CD4-positive, alpha-beta T cell treated with Interleukin-12 subunit alpha and Interleukin-12 subunit beta, for 1 hour (primary cell): ENCODE results near the gene TMC1.
A peak's percentile ranks its signal among the peaks of the same experiment; 100 is the strongest.

Experiments
- DNase-seq: peaks from one replicate; pipeline ENCODE4 v3.0.0-alpha.2; 2020

Gene TMC1

GRCh38 chr9:72576087-72576486 lies 54.7 kb downstream of the TMC1 start:
- no peak for DNase-seq

- DNase-seq, result no peak
Measured at GRCh38 chr9:72577212-72577753, 55.9 kb downstream of the TMC1 start.

- DNase-seq, result no peak
Measured at GRCh38 chr9:72579190-72579589, 57.8 kb downstream of the TMC1 start.

GRCh38 chr9:72579880-72580550 lies 58.6 kb downstream of the TMC1 start:
- no peak for DNase-seq

- DNase-seq, result no peak
Measured at GRCh38 chr9:72581694-72582093, 60.3 kb downstream of the TMC1 start.

- DNase-seq, result no peak
Measured at GRCh38 chr9:72583370-72583769, 62.0 kb downstream of the TMC1 start.

GRCh38 chr9:72586388-72587130 lies 65.2 kb downstream of the TMC1 start:
- peak; percentile 41 for DNase-seq

GRCh38 chr9:72588336-72588735 lies 66.9 kb downstream of the TMC1 start:
- no peak for DNase-seq

GRCh38 chr9:72589667-72590521 lies 68.5 kb downstream of the TMC1 start:
- no peak for DNase-seq

GRCh38 chr9:72590824-72591223 lies 69.4 kb downstream of the TMC1 start:
- DNase-seq, result no peak

GRCh38 chr9:72592502-72593403 lies 71.3 kb downstream of the TMC1 start:
- DNase-seq, result peak; percentile 58

GRCh38 chr9:72596451-72597180 lies 75.2 kb downstream of the TMC1 start:
- DNase-seq, result peak; percentile 11

GRCh38 chr9:72597181-72597517 lies 75.7 kb downstream of the TMC1 start:
- no peak for DNase-seq

GRCh38 chr9:72597601-72598000 lies 76.2 kb downstream of the TMC1 start:
- DNase-seq, result no peak

GRCh38 chr9:72598639-72599038 lies 77.2 kb downstream of the TMC1 start:
- DNase-seq, result no peak

GRCh38 chr9:72599874-72600534 lies 78.6 kb downstream of the TMC1 start:
- no peak for DNase-seq

- no peak for DNase-seq
Measured at GRCh38 chr9:72600671-72601070, 79.3 kb downstream of the TMC1 start.

GRCh38 chr9:72601615-72602014 lies 80.2 kb downstream of the TMC1 start:
- no peak for DNase-seq

- no peak for DNase-seq
Measured at GRCh38 chr9:72612449-72612848, 91.0 kb downstream of the TMC1 start.

- DNase-seq, result no peak
Measured at GRCh38 chr9:72614067-72614466, 92.7 kb downstream of the TMC1 start.

- no peak for DNase-seq
Measured at GRCh38 chr9:72615931-72616330, 94.5 kb downstream of the TMC1 start.
